GM21515 (cell line): Measurements from ENCODE around the gene PADI6.

ENCODE experiments used
- ATAC-seq: cut with Tn5 transposase; IDR thresholded peaks from one replicate; pipeline ENCODE4 v1.9.1; 2021; ENCODE audit not compliant: unreplicated experiment

PADI6 gene

DNA sequence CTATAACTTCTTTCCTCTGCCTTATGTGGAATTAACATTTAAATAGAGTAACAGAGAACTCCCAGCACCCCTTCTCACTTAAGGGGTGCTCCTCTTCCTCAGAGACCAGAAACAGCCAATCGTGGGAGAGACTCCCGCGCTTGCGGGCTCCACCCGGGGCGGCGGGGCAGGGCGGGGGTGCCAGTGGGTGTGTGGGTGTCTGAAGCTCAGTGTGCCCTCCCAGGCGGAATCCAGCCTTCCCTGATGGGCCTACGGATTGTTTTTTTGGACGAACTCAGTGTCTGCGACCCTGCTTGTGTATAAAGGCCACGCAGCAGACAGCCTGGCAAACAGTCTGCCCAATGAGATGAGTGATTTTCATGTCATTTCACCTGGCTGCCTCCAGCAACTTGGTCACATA lies 61.3 kb downstream of the PADI6 start:
- ATAC-seq: no peak

DNA sequence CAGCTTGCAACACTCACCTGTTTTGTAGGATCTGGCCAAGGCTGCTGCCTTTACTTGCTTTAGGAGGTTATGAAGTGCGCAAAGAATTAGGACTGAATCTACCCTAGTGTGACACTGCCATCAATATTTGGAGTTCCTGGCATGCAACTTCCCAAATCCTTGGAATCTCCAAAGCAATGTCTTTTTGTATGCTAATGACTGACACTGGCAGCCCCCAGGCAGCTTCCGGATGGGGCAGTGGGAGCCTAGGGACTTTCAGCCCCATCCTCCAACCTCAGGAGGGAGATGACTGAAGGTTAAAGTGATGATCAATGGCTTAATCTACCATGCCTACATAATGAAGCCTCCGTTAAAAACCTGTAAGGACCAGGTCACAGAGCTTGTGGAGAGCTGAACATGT lies 62.0 kb downstream of the PADI6 start:
- no peak for ATAC-seq

DNA sequence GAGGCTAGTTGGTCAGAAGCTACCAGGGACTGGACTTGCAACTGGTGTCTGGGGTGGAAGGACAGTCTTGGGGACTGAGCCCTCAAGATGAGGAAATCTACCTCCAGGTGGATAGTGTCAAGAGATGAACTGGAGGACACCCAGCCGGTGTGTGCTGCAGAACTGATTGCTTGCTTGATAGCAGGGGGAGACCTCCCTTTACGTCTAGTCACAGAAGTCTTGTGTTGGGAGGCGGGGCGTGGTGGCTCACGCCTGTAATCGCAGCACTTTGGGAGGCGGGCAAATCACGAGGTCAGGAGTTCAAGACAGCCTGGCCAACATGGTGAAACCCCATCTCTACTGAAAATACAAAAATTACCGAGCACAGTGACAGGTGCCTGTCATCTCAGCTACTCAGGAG lies 62.6 kb downstream of the PADI6 start:
- no peak for ATAC-seq

DNA sequence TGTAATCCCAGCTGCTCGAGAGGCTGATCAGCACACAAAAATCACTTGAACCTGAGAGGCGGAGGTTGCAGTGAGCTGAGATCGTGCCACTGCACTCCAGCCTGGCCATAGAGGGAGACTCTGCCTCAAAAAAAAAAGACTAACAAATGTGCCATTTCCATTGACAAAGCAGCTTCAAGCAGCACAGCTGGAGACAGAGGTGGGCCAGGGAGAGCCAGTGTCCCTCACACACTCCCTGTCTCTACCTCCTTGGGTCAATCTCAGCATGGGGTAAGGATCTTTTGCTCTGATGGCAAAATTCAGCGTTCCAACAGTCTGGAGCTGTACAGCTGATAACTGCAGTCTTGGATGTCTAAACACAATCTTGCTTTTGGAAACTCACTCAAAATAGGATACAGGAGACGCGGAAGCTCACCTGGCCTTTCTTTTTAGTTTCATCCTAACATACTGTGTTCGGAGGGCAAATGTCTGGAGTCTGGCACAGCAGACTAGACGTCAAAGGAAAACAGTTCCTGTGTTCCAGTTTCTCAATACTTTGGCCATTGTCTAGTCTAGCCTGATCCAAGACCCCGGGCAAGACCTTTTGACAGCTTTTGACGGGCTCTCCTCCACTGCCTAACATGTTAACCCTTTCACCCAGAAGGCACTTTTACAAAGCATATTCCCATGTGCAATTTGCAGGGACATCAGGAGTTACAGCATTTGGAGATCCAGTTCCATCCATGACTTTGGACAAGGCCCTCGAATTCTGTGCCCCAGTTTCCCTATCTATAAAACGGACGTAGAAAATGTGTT lies 64.6 kb downstream of the PADI6 start:
- ATAC-seq: no peak

DNA sequence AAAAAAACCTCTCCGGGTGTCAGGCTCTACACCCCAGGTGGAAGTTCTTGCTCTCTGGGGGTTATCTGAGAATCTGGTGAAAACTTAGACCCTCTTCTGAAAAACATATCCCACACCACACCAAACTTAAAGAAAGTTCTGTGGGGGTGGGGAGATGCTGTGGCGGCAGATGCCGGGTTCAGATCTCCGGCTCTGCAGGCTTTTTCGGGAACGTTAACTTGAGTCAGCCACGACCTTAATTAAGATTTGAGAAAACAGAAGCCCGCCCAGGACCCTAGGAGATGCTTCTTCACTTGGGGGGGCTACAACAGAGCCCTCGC lies 65.2 kb downstream of the PADI6 start:
- ATAC-seq: no peak

DNA sequence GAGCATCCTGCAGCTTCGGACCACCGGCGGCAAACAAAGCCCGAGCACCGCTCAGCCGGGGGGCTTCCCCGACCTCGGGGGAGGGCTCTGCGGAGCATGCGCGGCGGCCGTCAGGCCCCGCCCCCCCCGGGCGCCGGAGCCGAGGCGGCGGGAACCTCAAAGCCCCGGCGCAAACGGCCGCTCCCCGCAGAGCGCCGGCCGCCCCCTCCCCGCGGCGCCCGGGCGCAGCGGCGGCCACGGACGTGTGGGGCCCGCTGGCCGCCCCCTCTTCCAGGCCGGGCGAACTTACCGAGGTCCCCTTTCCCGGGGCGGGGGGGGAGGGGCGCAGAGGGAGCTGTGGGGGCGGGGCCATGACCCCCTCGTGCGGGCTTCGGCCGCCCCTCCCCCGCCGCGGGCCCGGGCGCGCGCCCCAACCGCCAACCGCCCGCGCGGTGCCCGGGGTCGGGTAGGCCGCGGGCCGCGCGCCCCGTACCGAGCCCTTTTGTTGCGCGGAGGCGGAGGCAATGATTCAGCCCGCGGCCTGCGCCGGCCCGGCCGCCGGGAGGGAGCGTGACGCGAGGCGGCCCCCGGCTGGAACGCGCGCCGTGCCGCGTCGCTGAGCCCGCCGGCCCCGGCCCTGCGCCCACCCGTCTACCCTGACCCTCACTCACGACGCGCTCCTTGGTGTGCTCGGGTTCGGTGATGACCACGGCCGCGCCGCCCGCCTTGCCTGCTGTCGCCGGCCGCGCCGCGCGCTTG lies 65.8 kb downstream of the PADI6 start:
- peak; percentile 32 for ATAC-seq

DNA sequence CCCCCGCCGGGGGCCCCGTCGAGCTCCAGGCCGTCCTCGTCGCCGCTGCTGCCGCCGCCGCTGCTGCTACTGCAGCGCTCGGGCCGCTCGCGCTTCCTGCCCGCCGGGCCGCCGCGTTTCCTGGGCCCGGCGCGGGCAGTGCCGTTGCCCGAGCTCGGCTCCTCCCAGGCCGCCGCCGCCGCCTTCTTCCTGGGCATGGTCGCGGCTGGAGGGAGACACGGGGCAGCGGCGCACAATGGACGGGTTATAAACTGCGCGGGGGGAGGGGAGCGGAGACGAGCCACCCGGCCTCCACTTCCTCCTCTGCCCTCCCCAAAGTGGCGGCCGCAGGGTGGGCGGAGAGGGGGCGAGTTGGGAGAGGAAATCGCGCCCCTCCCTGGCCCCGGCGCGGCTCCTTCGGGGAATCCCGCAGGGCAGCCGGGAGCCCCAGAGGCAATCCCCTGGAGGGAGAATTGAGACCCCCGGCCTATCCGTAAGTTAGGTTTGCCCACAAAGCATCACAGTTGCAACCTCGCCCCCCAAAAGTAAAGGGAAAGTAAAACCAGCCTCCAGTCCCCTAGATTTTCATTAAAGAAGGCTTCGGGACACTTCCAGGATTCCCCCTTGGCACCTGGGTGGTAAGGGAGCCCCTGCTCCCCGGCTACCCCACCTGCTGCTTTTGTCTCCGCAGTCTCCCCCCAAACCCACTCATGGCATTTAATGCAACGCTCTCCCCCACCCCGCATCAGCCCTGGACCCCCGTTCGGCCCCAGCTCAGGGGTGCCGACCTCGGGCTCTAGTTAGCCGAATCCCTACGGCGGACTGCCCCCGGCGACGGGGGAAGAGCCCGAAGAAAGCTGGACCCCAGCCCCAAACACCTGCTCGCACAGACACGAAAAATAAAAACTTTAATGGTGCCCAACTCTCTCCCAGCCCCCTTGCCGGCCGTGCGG lies 66.6 kb downstream of the PADI6 start:
- ATAC-seq: peak; percentile 42

DNA sequence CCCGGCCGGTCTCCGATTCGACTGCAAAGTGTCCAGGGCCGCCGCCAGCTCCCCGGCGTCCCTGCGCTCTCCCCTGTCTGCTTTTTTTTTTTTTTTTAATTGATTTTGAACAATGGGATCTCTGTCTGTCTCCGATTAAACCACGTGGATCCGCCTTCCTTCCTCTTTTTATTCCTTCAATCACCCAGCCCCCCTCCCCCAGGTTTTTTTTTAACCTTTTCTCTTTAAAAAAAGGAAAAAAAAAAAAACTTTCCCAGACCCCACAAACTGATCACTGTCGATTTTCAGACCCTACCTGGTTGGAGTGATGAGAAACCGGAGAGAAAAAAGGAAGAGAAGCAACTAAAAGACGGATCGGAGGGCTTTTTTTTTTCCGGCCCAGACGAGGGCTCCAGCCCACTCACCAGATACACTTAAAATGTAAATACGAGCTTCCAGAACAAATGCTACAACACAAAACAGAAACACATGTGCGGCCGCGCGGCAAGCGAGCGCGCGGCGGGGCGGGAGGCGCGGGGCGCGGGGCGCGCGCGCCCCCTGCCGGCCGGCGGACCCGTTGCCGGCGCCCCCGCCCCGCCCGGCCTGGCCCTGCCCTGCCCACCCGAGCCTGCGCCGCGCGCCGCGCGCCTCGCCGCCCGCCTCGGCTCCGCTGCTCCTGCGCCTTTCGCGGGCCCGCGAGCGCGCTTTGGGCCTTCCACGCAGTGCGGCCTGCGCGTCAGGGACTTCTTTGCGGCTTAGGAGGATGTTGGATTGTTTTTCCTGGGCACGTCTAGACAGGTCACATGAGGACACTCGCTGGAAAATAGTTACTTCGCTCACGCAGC lies 67.5 kb downstream of the PADI6 start, which contains the start of gene RCC2:
Gene RCC2, minus strand, starts transcription at position 428 of the 824 bp plus-strand sequence. CDS start 1,163 bp downstream, outside the sequence.
- ATAC-seq: no peak

DNA sequence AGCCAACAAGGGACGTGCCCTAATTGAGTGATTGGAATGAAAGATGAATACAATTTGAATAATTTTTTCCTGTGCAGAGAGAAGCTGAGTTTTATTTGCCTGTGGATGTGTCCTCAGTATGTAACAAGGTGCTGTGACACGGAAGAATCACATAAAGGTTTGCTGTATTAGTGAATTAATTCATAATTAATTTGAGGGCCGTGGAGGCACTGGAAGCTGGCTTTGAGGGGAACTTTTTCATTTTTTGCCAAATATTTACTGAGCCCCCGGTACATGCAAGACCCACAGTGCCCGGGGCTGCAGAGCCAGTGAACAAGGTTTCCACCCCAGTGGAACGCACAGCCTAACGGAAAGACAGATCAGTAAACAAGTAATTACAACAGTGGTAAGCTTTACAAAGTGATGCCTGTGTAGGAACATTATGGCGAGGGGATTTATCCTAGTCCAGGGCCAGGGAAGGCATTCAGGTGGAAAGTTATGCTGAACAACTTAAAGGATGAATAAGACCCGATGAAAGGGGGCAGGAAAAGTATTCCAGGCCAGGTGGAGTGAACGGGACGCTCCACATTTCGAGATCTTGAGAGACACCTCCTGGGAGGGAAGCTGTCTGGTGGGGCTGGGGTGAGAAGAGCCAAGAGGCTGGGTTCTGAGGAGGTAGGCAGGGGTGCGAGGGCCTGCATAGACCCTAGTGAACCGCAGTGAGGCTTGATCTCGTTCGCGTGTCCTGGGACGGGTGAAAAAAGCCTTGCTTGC lies 68.3 kb downstream of the PADI6 start:
- no peak for ATAC-seq

DNA sequence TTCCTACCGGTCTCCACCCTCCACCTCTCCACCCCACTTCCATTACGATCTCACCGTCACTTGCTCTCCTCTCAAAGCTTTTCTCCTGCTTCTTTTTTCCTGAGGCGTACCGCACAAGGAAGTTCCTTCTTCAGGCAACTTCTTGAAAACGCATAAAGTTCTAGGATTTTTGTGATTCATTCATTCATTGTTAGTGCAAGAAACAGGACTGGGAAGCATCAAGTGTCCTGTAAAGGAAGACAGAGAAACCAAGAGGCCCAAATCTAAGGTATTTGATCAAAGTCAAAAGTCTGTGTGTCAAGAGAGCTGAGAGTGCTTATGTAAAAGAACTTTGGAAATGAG lies 68.8 kb downstream of the PADI6 start:
- ATAC-seq: no peak

DNA sequence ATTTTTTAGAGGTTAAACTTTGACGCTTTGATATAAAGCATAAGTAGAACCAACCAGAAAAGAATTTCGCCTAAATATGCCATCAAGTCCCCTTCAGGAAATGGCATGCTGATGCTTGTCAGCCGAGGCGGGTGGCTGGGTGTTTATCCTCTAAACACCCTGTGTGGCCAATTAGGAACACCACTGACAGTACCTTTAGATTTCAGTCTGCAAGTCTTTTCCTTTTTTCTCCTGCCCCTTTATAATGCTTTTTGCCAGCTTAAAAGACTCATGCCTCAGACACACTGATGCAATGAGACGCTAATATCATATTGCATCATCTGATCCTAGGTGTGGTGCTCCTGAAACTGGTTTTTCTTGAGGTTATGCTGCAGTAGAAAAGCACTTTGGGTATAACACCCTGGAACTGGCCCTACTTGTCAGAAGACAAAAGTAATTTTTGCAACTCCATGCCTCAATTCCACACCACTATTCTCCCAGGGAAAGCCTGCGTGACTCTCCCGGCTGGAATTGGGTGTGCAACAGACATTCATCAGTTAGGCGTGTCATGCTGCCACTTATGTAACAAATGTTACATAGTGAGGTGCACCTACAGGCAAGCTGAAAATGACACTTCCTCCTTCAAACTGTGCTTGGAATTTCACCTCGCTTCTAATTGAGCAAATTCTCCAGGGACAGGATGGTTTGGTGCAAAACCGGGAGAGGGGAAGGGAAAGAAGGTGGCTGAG lies 69.4 kb downstream of the PADI6 start:
- ATAC-seq: no peak

DNA sequence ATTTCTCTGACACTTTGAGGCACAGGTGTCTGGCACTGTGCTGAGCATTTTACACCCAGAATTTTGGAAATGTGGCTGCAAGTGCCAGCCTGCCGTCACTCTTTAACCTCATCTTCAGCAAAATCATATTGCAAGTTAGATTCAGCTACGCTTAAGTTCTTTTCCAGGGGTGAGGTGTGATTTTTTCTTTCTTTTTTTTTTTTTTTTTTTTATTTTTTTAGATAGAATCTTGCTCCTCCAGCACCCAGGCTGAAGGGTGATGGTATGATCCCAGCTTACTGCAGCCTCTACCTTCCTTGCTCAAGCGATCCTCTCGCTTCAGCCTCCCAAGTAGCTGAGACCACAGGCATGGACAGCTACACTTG lies 70.0 kb downstream of the PADI6 start:
- ATAC-seq: no peak

DNA sequence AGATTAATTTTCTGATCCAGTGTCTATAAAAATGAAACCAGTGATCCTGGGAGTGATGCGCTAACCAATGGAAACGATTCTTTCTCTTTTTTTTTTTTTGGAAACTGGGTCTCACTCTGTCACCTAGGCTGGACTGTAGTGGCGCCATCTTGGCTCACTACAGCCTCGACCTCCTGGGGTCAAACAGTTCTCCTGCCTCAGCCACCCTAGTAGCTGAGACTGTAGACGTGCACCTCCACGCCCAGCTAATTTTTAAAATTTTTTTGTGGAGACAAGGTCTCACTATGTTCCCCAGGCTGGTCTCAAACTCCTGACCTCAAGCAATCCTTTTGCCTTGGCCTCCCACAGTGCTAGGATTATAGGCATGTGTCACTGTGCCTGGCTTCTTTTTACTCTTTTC lies 70.8 kb downstream of the PADI6 start:
- no peak for ATAC-seq

DNA sequence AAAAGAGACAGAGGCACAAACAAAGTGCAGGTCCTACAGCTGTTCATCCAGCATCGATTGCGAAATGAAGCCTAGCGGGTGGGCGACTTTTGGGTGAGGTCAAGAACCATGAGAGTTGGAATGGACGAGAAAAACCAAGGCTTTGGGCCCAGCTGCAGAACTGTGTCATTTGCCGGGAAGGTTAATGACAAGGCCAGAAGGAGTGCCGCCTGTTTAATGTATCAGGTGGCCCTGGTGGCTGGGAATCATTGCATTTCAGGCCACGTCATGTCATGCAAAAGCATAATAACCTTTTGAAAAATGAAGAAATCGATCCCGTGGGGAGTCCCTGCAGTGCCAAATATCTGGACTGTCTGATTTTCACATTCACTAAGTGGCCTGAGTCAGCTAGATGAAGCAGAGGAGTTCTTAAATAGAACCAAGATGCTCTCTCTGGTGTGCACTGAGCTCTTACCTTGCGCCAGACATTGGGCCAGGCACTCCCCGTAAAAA lies 75.6 kb downstream of the PADI6 start:
- ATAC-seq: no peak
